ENCODE measurements around the gene NHERF2.

NHERF2 gene

GRCh38 chr16:2084895-2085625 lies 58.4 kb downstream of the NHERF2 start:
- DNase-seq: no peak

GRCh38 chr16:2085669-2086068 lies 59.0 kb downstream of the NHERF2 start:
- no peak for DNase-seq

GRCh38 chr16:2086106-2086742 lies 59.5 kb downstream of the NHERF2 start:
- DNase-seq: no peak

- DNase-seq: no peak
Measured at GRCh38 chr16:2086812-2087747, 60.4 kb downstream of the NHERF2 start.

- no peak for DNase-seq
Measured at GRCh38 chr16:2087748-2088631, 61.3 kb downstream of the NHERF2 start.
